ENCODE results near the gene ATP2A2. TPM values are rescaled to one million over a fixed set of nuclear protein-coding genes. Genes with fewer than 3 reads are reported as not detected.

The ATP2A2 gene
- total RNA-seq, 1 donor from 2014 or later: 185 TPM

DNA sequence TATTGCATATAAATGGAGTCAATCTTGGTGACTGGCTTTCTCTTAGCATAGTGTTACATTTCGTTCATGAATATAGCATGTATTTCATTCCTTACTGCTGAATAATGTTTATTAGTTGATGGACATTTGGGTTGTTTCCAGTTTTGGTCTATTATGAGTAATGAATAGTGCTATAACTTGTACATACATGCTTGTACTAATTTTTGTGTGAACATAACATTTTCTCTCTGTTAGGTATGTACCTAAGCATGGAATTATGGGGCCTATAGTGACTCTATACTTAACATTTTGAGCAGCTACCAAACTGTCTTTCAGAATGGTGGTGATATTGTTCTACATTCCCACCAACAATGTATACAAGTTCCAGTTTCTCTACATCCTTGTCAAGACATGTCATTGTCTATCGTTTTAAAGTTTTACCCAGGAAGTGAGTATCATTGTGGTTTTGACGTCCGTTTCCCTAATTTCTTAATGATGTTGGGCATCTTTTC, 23.1 kb downstream of the ATP2A2 start:
- intact Hi-C loops (cut with DNase I): no loop called here
- no peaks in the 10 kb centered on the region for H3K9me3 ChIP-seq
- peaks cover 30 to 40% of the 10 kb centered on the region in 2 donors for H3K36me3 ChIP-seq
- no peak for DNase-seq (ENCODE audit: low spot score in 2 of 2)
- peak overlapping the region in 1 of 2 donors; percentile 10 for H3K4me3 ChIP-seq
- H3K27ac ChIP-seq: peak overlapping the region; percentile 38 to 55
- H3K4me1 ChIP-seq: peaks cover 6 to 21% of the 10 kb centered on the region in 2 donors
- TF ChIP-seq, protein P1, sequence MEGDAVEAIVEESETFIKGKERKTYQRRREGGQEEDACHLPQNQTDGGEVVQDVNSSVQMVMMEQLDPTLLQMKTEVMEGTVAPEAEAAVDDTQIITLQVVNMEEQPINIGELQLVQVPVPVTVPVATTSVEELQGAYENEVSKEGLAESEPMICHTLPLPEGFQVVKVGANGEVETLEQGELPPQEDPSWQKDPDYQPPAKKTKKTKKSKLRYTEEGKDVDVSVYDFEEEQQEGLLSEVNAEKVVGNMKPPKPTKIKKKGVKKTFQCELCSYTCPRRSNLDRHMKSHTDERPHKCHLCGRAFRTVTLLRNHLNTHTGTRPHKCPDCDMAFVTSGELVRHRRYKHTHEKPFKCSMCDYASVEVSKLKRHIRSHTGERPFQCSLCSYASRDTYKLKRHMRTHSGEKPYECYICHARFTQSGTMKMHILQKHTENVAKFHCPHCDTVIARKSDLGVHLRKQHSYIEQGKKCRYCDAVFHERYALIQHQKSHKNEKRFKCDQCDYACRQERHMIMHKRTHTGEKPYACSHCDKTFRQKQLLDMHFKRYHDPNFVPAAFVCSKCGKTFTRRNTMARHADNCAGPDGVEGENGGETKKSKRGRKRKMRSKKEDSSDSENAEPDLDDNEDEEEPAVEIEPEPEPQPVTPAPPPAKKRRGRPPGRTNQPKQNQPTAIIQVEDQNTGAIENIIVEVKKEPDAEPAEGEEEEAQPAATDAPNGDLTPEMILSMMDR (IDR thresholded peaks at IDR 0.05): no peak
- H3K27me3 ChIP-seq: no peaks in the 10 kb centered on the region

DNA sequence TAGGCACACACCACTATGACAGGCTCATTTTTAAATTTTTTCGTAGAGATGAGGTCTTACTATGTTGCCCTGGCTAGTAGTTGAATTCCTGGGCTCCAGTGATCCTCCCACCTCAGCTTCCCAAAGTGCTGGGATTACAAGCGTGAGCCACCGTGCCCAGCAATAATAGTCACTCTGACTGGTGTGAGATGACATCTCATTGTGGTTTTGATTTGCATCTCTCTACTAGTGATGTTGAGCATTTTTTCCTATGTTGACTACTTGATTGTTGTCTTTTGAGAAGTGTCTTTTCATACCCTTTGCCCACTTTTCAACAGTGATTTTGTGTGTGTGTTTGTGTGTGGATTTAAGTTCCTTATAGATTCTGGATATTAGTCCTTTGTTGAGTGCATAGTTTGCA, 26.3 kb downstream of the ATP2A2 start:
- TF ChIP-seq, protein P1 (IDR thresholded peaks at IDR 0.05): no peak
- H3K27me3 ChIP-seq: no peaks in the 10 kb centered on the region
- DNase-seq (ENCODE audit: low spot score in 2 of 2): no peak
- H3K27ac ChIP-seq: no peak overlapping the region
- no peak overlapping the region for H3K4me3 ChIP-seq
- intact Hi-C loops (cut with DNase I): no loop called here
- peaks cover 6 to 24% of the 10 kb centered on the region in 2 donors for H3K4me1 ChIP-seq
- peaks cover 14 to 28% of the 10 kb centered on the region in 2 donors for H3K36me3 ChIP-seq
- no peaks in the 10 kb centered on the region for H3K9me3 ChIP-seq

DNA sequence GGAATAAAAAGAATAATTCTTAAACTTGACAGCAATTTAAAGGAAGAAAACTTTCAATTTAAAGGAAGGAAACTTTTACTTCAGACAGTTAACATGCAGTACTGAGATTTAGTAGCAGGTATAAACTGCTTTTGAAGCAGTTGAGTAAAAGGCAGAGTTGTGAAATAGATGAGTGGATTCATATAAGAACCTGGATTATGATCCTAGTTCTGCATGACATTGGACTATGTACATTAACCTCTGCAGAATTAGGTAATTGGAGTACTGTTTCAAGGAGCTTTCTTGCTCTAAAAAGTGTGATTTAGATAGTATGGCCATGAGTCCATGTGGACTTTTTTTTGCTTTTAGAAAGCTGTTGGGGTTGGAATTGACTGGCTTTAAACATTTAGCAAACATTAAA, 29.7 kb downstream of the ATP2A2 start:
- Histone ChIP-seq H3K4me1 (peaks cover 6 to 34% of the 10 kb centered on the region in 2 donors), H3K9me3 (no peaks in the 10 kb centered on the region), H3K4me3 (no peak overlapping the region), H3K27me3 (no peaks in the 10 kb centered on the region), H3K27ac (peak overlapping the region in 1 of 2 donors; percentile 50), H3K36me3 (peaks cover 4 to 11% of the 10 kb centered on the region in 2 donors)
- intact Hi-C loops (cut with DNase I): loop anchor here (10.0 kb wide), 1 partner anchor 206 kb away; no protein-coding TSS in a partner anchor
- TF ChIP-seq, protein P1 (IDR thresholded peaks at IDR 0.05): no peak
- DNase-seq (ENCODE audit: low spot score in 2 of 2): no peak

DNA sequence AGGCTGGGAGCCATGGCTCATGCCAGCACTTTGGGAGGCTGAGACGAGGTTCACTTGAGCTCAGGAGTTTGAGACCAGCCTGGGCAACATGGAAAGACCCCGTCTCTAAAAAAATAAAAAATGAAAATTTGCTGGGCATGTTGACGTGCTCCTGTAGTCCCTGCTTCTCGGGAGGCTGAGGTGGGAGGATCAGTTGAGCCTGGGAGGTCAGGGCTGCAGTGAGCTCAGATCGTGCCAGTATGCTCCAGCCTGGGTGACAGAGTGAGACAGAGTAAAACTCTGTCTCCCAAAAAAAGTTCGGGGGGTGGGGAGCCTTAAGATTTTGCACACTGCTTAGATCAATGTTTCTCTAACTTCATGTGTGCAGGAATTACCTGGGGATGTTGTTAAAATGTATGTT, 30.9 kb downstream of the ATP2A2 start:
- no peaks in the 10 kb centered on the region for H3K9me3 ChIP-seq
- TF ChIP-seq, protein P1 (IDR thresholded peaks at IDR 0.05): no peak
- H3K4me1 ChIP-seq: peaks cover 6 to 43% of the 10 kb centered on the region in 2 donors
- H3K27ac ChIP-seq: peak overlapping the region; percentile 70 to 75
- no peak overlapping the region for H3K4me3 ChIP-seq
- intact Hi-C loops (cut with DNase I): loop anchor here (10.0 kb wide), 1 partner anchor 207 kb away; no protein-coding TSS in a partner anchor
- H3K27me3 ChIP-seq: no peaks in the 10 kb centered on the region
- H3K36me3 ChIP-seq: peaks cover 3 to 8% of the 10 kb centered on the region in 2 donors
- DNase-seq (ENCODE audit: low spot score in 2 of 2): no peak

DNA sequence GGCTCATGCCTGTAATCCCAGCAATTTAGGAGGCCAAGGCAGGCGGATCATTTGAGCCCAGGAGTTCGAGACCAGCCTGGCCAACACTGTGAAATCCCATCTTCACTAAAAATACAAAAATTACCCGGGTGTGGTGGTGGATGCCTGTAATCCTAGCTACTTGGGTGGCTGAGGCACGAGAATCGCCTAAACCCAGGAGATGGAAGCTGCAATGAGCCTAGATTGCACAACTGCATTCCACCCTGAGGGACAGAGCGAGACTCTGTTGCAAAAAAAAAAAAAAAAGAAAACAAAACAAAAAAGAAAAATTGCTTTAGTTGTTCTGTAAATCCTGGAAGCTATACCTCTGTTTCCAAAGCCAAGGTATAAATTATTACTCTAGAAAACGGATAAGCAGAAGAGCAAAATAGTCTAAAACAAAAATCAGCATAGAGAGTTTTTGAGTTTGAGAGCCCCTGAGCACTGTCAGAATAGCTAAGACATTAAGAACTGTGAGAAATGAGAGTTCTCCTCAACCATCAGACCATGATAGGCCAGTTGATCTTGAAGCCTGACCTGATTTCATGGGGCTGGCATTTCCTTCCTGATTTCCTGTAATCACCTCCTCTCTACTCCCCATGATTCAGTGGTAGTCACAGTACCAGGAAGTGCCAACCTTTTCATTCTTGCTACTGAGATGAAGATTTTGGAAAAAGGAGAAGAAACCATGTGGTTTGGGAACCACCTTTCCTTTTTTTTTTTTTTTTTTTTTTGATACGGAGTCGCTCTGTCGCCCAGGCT, 31.7 kb downstream of the ATP2A2 start:
- Histone ChIP-seq H3K27me3 (no peaks in the 10 kb centered on the region), H3K9me3 (no peaks in the 10 kb centered on the region), H3K4me1 (peaks cover 6 to 44% of the 10 kb centered on the region in 2 donors), H3K27ac (peak overlapping the region; percentile 70 to 75), H3K36me3 (peaks cover 3 to 6% of the 10 kb centered on the region in 2 donors), H3K4me3 (no peak overlapping the region)
- TF ChIP-seq, protein P1 (IDR thresholded peaks at IDR 0.05): no peak
- no peak for DNase-seq (ENCODE audit: low spot score in 2 of 2)
- intact Hi-C loops (cut with DNase I): loop anchor here (10.0 kb wide), 1 partner anchor 208 kb away; no protein-coding TSS in a partner anchor

Measured in ascending aorta (tissue), 2 donors.